ENCODE results near the gene TNFAIP2.
A peak's percentile ranks its signal among the peaks of the same experiment; 100 is the strongest.

TNFAIP2 gene

GRCh38 chr14:103122947-103123633 lies at the start of gene TNFAIP2:
Gene TNFAIP2 (plus strand): TSS chr14:103123461. CDS start chr14:103126458, 2,997 bp downstream.
- no peak for DNase-seq (ENCODE audit: low read depth in 2 of 2)

DNA sequence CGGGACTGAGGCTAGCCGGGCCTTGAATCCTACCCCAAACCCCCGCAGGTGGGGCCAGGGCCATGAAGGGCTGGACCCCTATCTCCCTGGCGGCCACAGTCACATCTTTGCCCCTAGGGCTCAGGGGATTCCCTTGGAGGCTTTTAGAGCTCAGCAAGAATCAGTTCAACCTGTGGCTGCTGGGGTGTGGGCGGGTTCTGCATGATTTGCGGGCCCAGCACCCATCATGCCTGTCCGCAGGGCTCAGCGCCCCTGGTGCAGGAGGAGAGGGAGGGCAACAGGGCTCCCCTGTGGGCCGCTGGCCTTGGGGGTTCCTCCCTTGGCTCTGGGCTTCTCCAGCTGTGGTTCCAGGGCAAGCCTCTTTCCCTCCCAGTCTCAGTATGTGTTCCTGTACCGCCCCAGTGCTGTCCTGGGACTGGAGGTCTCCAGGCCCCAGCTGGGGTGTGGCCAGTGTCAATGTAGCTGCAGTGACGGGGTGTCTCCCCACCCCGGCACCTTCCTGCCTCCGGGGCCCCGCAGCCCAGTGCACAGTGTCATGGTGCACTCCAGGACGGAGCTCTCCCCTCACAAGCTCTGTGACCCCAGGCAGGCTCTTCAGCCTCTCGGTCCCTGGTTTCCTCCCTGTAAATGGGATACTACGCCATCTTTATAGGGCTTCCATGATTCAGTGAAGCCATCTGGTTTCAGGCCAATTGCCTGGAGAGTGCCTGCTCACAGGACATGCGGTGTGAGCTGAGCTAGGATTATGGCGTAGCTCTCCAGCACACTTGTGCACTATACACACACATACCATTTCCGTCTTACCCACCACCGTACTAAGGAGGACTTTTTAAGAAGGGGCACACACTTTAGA lies 49.2 kb upstream of the TNFAIP2 start:
- no peak for DNase-seq (ENCODE audit: low read depth in 2 of 2)

DNA sequence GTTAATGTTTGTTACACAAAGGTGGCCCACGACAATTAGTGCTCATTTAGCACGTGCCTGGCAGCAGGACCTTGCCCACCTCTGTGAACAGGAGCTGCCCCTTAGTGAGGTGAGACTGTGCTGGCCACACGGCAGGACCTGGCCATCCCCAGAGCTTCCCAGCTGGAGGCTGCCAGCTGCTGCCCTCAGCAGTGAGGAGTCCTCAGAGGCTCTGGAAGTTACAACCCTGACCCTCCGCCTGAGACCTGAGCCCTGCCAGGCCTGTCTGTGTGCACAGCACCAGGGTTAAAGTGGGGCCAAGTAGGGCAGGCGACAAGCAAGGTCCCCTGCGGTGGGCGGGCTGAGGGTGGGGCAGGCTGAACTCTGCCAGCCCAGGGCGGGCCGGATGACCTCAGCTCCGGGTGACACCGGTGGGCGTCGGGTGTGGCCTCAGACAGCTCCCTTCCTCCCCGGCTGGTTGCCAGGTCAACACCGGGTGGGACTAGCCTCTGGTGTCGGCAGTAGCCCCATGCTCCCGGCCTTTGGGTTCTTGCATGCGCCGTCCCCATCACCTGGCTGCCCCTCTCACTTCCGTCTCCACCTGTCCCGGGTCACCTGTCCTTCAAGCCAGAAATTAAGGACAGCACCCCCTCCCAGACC lies 48.4 kb upstream of the TNFAIP2 start:
- no peak for DNase-seq (ENCODE audit: low read depth in 2 of 2)

DNA sequence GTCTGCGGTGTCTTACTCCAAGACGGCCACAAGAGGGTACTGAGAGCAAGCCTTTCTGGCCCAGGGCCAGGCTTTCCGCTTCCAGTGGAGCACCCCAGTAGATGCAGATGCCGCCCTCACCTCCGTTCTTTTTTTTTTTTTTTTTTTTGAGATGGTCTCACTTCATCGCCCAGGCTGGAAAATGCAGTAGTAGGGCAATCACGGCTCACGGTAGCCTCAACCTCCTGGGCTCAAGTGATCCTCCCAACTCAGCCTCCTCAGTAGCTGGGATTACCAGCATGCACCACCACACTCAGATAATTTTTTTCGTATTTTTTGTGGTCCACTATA lies 44.9 kb upstream of the TNFAIP2 start:
- peak; percentile 42 to 60 for DNase-seq (ENCODE audit: low read depth in 2 of 2)

DNA sequence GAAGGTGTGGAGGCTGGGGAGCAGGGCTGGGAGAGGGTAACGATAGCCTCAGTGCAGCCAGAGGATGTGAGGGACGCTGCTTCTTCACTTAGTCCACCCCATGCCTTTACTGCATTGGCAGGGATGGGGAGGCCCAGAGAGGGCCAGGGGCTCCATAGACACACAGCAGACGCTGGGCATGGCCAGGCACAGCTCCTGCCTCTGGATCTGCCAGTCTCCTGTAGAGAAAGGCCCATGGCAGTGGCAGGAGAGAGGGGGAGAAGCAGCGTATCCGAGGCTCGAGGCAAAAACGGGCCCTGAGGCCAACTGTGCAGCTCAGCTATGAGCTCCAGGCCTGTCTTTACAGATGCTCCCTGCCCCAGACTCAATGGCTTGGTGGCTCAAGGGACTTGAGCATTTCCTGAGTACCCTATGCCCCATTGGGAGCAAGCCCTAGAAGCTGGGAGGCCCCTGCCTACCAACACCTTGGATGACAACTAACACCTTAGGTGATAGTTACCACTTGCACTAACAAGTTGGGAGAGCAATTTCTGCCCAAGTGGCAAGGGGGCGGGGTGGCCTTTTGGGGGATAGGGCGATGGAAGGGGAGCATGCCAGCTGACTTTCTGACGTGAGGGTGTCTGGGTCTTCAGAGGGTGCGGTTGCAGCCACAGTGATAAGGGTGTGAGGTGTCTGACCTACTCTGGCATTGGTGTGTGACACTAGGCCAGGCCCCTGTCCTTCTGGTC lies 44.2 kb upstream of the TNFAIP2 start:
- DNase-seq (ENCODE audit: low read depth in 2 of 2), result no peak

DNA sequence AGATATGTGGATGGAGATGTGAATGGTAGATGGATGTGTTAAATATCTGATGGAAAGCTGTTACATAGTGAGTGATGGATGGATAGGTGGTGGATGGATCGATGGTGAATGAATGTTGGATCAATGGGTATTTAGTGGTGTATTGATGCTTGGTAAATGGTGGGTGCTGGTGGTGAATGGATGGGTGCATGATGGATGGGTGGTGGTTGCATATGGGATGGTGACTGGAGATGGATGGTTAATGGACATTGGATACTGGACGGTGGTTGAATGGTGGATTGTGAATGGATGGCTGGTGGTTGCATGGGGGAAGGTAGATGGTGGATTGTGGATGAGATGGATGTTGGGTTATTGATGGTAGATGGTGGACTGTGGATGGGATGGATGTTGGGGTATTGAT lies 41.3 kb upstream of the TNFAIP2 start:
- no peak for DNase-seq (ENCODE audit: low read depth in 2 of 2)

- no peak for DNase-seq (ENCODE audit: low read depth in 2 of 2)
These were observed 39.0 kb upstream of the TNFAIP2 start, which contains the start of gene LBHD2 for GRCh38 chr14:103084021-103084919. Gene LBHD2 (plus strand): TSS chr14:103084210. CDS start chr14:103086013, 1,803 bp downstream.

GRCh38 chr14:103085106-103086091 lies 37.9 kb upstream of the TNFAIP2 start:
- DNase-seq (ENCODE audit: low read depth in 2 of 2), result no peak

GRCh38 chr14:103086771-103087342 lies 36.4 kb upstream of the TNFAIP2 start:
- DNase-seq (ENCODE audit: low read depth in 2 of 2), result no peak

DNA sequence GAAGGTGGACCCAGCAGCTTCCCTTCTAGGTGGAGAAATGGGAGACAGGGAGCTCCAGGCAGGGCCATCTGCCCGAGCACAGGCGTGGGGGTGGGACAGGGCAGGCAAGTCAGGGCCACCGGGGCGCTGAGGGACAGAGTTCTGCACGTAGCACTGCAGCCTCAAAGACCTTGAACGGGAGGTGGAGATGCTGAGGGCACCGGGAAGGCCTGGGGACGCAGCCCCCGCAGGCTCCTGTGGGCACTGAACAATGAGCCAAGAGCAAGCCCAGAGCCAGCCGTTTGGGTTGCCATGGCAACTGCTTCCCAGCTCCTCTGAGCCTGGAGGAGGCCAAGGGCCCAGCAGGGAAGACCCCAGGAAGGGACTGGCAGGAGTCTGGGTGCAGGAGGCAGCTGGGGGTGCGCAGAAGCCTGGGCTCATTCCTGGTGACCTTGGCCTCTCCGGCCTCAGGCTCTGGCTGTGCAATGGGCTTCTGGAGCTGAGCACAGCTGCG lies 35.9 kb upstream of the TNFAIP2 start:
- no peak for DNase-seq (ENCODE audit: low read depth in 2 of 2)

- no peak for DNase-seq (ENCODE audit: low read depth in 2 of 2)
These were observed 34.3 kb upstream of the TNFAIP2 start for GRCh38 chr14:103088921-103089320.

DNA sequence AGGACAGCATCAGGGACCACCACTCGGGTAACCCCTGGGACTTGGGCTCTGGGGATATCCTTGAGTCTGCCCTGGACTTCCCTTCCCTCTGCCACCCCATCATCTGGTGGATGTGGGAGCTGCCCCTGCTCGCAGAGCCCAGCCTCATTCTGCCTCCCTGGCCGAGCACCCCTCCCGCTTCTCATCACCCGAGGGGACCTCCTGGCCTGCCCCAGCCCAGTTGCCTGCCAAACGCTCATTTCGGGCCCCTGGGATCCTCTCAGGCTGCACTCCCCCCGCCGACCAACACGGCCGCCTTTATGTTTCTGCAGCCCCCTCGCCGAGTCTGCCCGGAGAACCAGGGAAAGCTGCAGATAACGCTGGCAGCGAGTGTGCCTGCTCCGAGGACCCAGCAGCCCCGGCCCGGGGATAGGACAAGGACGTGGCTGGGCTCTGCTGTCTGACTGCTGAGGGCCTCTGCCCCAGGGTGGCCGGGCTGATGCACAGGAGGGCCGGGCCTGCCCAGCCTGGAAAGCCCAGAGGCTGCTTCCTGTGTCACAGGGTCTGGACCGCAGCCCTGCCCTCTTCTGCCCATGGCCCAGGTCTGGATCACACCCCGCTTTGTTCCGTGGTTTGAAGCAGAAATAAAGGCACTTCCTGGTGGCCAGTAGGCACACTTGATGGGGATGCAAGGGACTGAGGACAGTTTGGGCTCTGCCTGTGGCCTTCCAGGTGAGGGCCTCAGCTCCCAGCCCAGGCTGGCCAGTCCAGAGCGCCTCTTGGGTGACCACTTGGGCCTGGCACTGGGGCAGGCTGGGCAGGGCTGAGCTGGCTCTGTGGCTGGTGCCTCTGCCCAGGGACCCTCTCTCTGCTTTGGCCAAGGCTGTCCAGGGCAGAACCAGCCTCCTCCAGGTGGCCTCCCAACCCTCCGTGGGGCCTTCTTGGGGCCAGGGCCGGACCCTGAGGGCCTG lies 33.6 kb upstream of the TNFAIP2 start:
- DNase-seq (ENCODE audit: low read depth in 2 of 2), result no peak

GRCh38 chr14:103090481-103091020 lies 32.7 kb upstream of the TNFAIP2 start:
- no peak for DNase-seq (ENCODE audit: low read depth in 2 of 2)

- DNase-seq (ENCODE audit: low read depth in 2 of 2), result peak; percentile 61
These were observed 32.0 kb upstream of the TNFAIP2 start for GRCh38 chr14:103091041-103091882.

DNA sequence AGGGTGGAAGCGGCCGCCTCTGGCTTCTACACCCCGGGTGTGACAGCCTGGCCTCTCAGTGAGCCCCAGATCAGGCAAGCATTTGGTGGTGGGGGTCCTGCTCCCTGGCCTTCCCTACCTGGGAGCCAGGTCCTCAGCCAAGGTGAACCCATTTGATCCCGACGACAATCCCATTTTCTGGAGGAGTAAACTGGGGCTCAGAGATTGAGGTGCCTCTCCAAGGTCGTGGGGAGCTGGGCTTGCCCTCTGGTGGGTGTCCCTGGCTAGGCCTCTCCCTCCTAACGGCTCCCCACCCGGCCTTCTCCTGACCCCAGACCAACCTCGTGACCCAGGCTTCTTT lies 31.4 kb upstream of the TNFAIP2 start:
- DNase-seq (ENCODE audit: low read depth in 2 of 2), result no peak

DNA sequence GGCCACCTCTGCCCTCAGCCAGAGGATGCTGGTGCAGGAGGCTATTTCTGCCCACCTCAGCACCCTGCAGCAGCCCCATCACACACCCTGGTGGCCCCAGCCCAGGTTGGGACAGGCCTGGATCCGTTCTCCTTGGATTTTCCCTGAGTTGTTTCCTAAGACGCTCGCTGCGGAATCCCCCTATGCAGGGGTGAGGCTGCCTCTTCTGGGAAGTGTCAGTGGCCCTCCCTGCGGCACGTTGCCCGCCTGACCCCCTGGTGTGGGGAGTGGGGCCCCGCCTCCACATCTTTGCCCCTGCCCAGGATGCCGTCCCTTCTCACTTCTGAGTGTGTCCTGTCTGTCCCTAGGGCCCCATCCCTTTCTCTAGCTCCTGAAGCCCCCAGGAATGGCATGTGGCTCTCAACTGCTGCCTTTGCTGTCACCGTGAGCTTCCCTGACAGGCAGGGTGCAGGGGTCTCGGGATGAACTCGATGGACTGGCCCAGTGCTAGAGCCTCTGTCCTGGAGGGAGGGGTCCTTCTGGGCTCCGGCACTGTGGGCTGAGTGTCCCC lies 29.3 kb upstream of the TNFAIP2 start:
- DNase-seq (ENCODE audit: low read depth in 2 of 2), result no peak

Data from stimulated activated CD8-positive, alpha-beta memory T cell treated with anti-CD3 and anti-CD28 coated beads, Interleukin-7, amount 100 ng/mL, for 1 hour (primary cell).